Osteoblast (primary cell): ENCODE results near the gene CCSER2. TPM values are rescaled to one million over a fixed set of nuclear protein-coding genes. Genes with fewer than 3 reads are reported as not detected.

ENCODE experiments used
- DNase-seq: peaks from one replicate; pipeline ENCODE4 v3.0.0; 2011; ENCODE audit warnings: low spot score, mixed read lengths; ENCODE audit not compliant: insufficient read length; ENCODE audit errors: missing footprints
- H2AFZ ChIP-seq: 2 replicates; pipeline ENCODE4 v1.6.0; 2011; ENCODE audit warnings: mild to moderate bottlenecking, low read length
- H3K27ac ChIP-seq: 2 replicates; pipeline ENCODE4 v1.5.1; 2011; ENCODE audit warnings: mild to moderate bottlenecking, low read depth, low read length, moderate library complexity
- H3K27me3 ChIP-seq: 2 replicates; pipeline ENCODE4 v1.6.0; 2012; ENCODE audit warnings: mild to moderate bottlenecking, control low read depth, inconsistent platforms, low read length, moderate library complexity; ENCODE audit not compliant: insufficient read depth
- H3K36me3 ChIP-seq: 2 replicates; pipeline ENCODE4 v1.5.1; 2011; ENCODE audit warnings: mild to moderate bottlenecking, low read length, control low read depth, moderate library complexity; ENCODE audit not compliant: insufficient read depth
- H3K4me1 ChIP-seq: 2 replicates; pipeline ENCODE4 v1.5.1; 2011; ENCODE audit warnings: mild to moderate bottlenecking, low read length, control low read depth, moderate library complexity; ENCODE audit not compliant: insufficient read depth
- H3K4me2 ChIP-seq: 2 replicates; pipeline ENCODE4 v1.6.0; 2011; ENCODE audit warnings: mild to moderate bottlenecking, low read length; ENCODE audit not compliant: insufficient read depth
- H3K4me3 ChIP-seq: fragments of 200-600 bp; sonication (generic); 3 replicates; pipeline ENCODE4 v1.5.1; 2012; ENCODE audit warnings: mild to moderate bottlenecking, low read length, inconsistent platforms; ENCODE audit not compliant: insufficient read depth
- H3K79me2 ChIP-seq: 2 replicates; pipeline ENCODE4 v1.6.0; 2012; ENCODE audit warnings: mild to moderate bottlenecking, low read length, control low read depth, inconsistent platforms; ENCODE audit not compliant: insufficient read depth
- H3K9me3 ChIP-seq: 2 replicates; pipeline ENCODE4 v1.5.1; 2011; ENCODE audit warnings: low read depth, low read length, control low read depth
- H4K20me1 ChIP-seq: 2 replicates; pipeline ENCODE4 v1.6.0; 2012; ENCODE audit warnings: mild to moderate bottlenecking, low read length, control low read depth; ENCODE audit not compliant: insufficient read depth
- total RNA-seq: library from RNA; depleted of rRNA; stranded (reverse); fragments of >200 nt; gene quantifications from 2 replicates; pipeline ENCODE4 v1.2.3, GENCODE V29; 2012
- TF ChIP-seq, protein P1 (sequence below): IDR thresholded peaks from 2 replicates; pipeline ENCODE4 v1.5.1; 2011; ENCODE audit warnings: mild to moderate bottlenecking, low read depth, low read length, moderate library complexity; ENCODE audit errors: extremely low read depth

CCSER2 gene
- total RNA-seq, 1 donor: 58.3 TPM

DNA sequence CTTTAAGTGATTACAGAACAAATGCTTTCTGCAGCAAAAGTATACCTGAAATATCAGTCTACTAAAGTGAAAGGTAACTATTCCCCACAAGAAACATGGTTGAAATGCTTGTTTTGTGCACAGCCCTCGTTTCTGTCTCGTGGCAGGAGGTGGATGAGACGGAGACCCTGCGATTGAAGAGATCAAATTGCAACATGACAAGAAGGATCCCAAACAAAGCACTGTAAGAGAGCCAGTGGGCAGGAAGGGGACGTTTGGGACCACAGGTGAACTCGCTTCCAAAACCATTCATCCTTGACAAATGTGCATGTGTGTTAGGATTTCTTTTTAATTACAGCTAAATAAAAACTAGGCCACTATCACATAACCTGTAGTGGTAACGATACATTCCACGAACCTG lies 192.6 kb downstream of the CCSER2 start:
- Histone ChIP-seq H4K20me1 (no peaks in the 10 kb centered on the region), H3K79me2 (no peaks in the 10 kb centered on the region), H3K4me3 (no peak overlapping the region), H3K9me3 (no peaks in the 10 kb centered on the region), H3K4me2 (no peak overlapping the region), H3K27me3 (no peaks in the 10 kb centered on the region), H3K36me3 (no peaks in the 10 kb centered on the region), H2AFZ (no peak overlapping the region), H3K4me1 (no peaks in the 10 kb centered on the region), H3K27ac (no peak overlapping the region)
- no peak for DNase-seq
- TF ChIP-seq, protein P1, sequence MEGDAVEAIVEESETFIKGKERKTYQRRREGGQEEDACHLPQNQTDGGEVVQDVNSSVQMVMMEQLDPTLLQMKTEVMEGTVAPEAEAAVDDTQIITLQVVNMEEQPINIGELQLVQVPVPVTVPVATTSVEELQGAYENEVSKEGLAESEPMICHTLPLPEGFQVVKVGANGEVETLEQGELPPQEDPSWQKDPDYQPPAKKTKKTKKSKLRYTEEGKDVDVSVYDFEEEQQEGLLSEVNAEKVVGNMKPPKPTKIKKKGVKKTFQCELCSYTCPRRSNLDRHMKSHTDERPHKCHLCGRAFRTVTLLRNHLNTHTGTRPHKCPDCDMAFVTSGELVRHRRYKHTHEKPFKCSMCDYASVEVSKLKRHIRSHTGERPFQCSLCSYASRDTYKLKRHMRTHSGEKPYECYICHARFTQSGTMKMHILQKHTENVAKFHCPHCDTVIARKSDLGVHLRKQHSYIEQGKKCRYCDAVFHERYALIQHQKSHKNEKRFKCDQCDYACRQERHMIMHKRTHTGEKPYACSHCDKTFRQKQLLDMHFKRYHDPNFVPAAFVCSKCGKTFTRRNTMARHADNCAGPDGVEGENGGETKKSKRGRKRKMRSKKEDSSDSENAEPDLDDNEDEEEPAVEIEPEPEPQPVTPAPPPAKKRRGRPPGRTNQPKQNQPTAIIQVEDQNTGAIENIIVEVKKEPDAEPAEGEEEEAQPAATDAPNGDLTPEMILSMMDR: no peak

DNA sequence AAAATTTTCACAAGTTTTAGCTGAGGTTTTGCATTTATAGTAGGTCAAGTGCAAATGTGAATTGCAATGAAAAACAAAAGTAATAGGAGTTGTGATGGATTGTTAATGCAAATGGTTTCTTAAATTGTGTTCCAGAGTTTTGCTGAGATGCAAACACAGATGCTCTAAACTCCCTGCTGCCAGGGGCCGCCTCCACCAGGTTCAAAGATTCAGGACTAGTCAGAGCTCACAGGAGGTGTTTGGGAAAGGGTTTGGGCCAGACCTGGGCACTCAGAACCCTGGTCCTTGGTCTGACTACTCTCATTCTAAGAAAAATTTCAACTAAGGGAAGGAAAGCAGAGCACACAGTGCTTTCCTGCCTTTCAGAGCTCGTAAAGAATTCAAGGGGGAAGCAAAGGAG lies 193.1 kb downstream of the CCSER2 start:
- no peaks in the 10 kb centered on the region for H3K27me3 ChIP-seq
- TF ChIP-seq, protein P1: no peak
- DNase-seq: no peak
- H3K4me2 ChIP-seq: no peak overlapping the region
- H2AFZ ChIP-seq: no peak overlapping the region
- H3K79me2 ChIP-seq: no peaks in the 10 kb centered on the region
- no peaks in the 10 kb centered on the region for H4K20me1 ChIP-seq
- no peak overlapping the region for H3K27ac ChIP-seq
- no peak overlapping the region for H3K4me3 ChIP-seq
- no peaks in the 10 kb centered on the region for H3K4me1 ChIP-seq
- H3K36me3 ChIP-seq: no peaks in the 10 kb centered on the region
- H3K9me3 ChIP-seq: no peaks in the 10 kb centered on the region

DNA sequence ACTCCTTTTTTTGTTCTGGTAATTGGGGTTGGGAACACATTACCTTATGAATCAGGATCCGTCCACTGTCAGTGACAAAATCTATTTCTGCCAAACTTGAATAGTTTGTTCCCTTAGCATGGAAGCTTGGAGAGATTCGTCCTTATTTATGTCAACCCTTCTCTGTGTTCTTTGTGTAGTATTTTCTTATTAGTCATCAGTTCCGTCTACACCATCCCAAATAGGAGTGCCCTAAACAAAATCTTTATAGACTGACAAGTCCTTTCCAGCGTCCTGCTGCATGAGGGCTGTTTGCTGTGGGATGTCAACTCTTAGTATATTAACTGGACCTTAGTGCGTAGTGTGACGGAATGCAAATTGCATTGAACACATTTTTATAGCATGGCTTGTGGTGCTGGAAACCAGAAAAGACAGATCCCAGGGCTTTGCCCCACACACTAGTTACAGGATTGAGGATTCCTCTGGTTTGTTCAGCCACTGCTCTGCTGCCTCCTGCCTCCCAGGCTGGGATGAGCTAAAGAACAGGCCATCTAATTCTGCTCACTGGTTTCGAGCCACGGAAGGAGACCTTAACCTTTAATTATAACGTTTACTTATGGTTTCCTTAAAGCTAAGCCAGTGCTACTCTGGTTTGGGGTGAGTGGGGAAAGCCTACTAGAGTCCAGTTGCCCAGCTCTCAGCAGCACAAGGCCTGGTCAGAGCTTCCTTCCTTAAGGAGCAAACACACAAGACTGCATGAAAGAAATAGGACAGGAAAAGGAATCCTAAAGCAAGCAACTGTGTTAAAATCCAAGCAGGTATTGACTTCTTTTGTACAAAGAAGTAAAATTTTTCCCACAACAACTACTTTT lies 194.4 kb downstream of the CCSER2 start:
- Histone ChIP-seq H3K27ac (no peak overlapping the region), H3K27me3 (no peaks in the 10 kb centered on the region), H3K4me3 (no peak overlapping the region), H3K9me3 (no peaks in the 10 kb centered on the region), H3K4me2 (no peak overlapping the region), H4K20me1 (no peaks in the 10 kb centered on the region), H3K36me3 (no peaks in the 10 kb centered on the region), H2AFZ (no peak overlapping the region), H3K79me2 (no peaks in the 10 kb centered on the region), H3K4me1 (no peaks in the 10 kb centered on the region)
- no peak for DNase-seq
- TF ChIP-seq, protein P1: no peak

DNA sequence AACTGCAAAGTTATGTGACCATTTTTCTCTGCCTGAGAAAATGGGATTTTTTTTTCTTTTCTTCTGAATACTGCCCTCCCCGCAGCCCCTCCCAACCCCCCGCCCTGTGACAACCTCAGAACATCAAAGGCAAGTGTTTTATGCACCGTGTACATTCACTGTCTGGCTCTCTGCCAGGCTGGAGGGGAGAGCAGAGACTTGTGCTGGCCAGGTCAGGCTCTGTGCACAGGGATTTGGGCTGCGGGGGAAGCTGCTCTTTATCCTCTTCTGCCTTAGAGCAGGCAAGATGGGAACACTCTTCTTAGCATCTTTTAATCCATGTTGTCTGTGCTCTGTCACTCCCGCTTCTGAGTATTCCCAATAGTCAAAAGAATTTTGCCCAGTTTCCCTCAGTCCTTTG lies 195.1 kb downstream of the CCSER2 start:
- no peak for DNase-seq
- Histone ChIP-seq H3K4me1 (no peaks in the 10 kb centered on the region), H3K9me3 (no peaks in the 10 kb centered on the region), H2AFZ (no peak overlapping the region), H3K27me3 (no peaks in the 10 kb centered on the region), H3K79me2 (no peaks in the 10 kb centered on the region), H3K27ac (no peak overlapping the region), H3K36me3 (no peaks in the 10 kb centered on the region), H4K20me1 (no peaks in the 10 kb centered on the region), H3K4me2 (no peak overlapping the region), H3K4me3 (no peak overlapping the region)
- TF ChIP-seq, protein P1: no peak
